ENCODE data around the gene PAPPA2.

GRCh38 chr1:176542352-176542751 is 79.4 kb downstream of the PAPPA2 start:
- no peak for TF ChIP-seq CTCF (IDR thresholded peaks at IDR 0.05)
- TF ChIP-seq POLR2AphosphoS5 (IDR thresholded peaks at IDR 0.05; ENCODE audit: low read depth, low read length): no peak
